HepG2 (cell line): ENCODE data around the gene AVPR2.
A peak's percentile ranks its signal among the peaks of the same experiment; 100 is the strongest.

Source experiments
- BRD4 ChIP-seq: sonication (generic); formaldehyde crosslinking; IDR thresholded peaks from 2 replicates; pipeline ENCODE4 v1.4.0; 2020; ENCODE audit warnings: missing genetic modification reagents
- CEBPZ ChIP-seq: IDR thresholded peaks from 2 replicates; pipeline ENCODE4 v1.6.1; 2012; ENCODE audit warnings: low read length, improper control_type of control experiment
- EED ChIP-seq: sonication (generic); formaldehyde crosslinking; IDR thresholded peaks from 2 replicates; pipeline ENCODE4 v1.5.0; 2020; ENCODE audit warnings: mild to moderate bottlenecking, missing genetic modification reagents
- NONO ChIP-seq, 2 experiments: fragments of 450-650 bp in 1 of 2; sonication (generic) in 1 of 2; formaldehyde crosslinking in 1 of 2; IDR thresholded peaks in 1 of 2; conservative IDR thresholded peaks in 1 of 2; 2 replicates each; pipeline versions ENCODE4 v1.6.1 to v1.8.0; 2017 to 2022; ENCODE audit warnings: mild to moderate bottlenecking in 1 of 2, missing genetic modification reagents in 1 of 2, moderate library complexity in 1 of 2
- RFX5 ChIP-seq: IDR thresholded peaks from 2 replicates; pipeline ENCODE4 v1.6.1; 2011; ENCODE audit warnings: low read depth, low read length, improper control_type of control experiment
- TCF7L2 ChIP-seq: IDR thresholded peaks from 2 replicates; pipeline ENCODE4 v1.6.1; 2011; ENCODE audit warnings: mild to moderate bottlenecking, low read depth, low read length, moderate library complexity
- ZNF570 ChIP-seq: sonication (generic); formaldehyde crosslinking; IDR thresholded peaks from 2 replicates; pipeline ENCODE4 v1.4.0; 2020; ENCODE audit warnings: mild to moderate bottlenecking, missing genetic modification reagents, borderline replicate concordance
- TF ChIP-seq, protein P1 (sequence below): sonication (generic); formaldehyde crosslinking; IDR thresholded peaks from 2 replicates; pipeline ENCODE4 v1.5.0; 2020; ENCODE audit warnings: mild to moderate bottlenecking, missing genetic modification reagents, moderate library complexity
- TF ChIP-seq, protein P2 (sequence below): sonication (generic); formaldehyde crosslinking; IDR thresholded peaks from 2 replicates; pipeline ENCODE4 v1.8.1; 2022; ENCODE audit warnings: low read depth, mild to moderate bottlenecking, missing genetic modification reagents
- TF ChIP-seq, protein P3 (sequence below): sonication (generic); formaldehyde crosslinking; IDR thresholded peaks from 2 replicates; pipeline ENCODE4 v1.4.0; 2020; ENCODE audit warnings: mild to moderate bottlenecking, missing genetic modification reagents

DNA sequence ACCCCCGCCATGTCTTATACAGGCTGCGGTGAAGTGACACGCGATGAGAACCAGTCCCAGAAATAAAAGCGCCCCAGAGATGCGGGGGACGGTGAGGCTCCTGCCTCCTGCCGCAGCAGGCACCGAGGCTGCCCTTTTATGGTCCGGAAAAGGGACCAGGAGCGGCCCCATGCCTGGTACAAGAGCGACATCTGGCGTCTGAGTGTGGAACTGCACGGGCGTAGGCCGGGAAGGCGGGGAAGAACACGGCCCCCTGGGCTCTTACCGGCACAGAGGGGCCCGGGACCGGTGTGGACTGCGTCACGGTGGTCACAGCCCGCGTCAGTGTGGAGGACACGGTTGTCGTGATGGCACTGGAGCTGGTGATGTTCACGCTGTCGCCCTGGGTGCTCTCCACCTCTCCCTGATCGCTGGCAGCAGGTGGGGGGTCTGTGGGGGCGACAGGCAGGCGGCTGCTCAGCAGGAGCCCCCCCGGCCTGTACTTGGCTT is 48.9 kb downstream of the AVPR2 start:
- TF ChIP-seq, protein P1, sequence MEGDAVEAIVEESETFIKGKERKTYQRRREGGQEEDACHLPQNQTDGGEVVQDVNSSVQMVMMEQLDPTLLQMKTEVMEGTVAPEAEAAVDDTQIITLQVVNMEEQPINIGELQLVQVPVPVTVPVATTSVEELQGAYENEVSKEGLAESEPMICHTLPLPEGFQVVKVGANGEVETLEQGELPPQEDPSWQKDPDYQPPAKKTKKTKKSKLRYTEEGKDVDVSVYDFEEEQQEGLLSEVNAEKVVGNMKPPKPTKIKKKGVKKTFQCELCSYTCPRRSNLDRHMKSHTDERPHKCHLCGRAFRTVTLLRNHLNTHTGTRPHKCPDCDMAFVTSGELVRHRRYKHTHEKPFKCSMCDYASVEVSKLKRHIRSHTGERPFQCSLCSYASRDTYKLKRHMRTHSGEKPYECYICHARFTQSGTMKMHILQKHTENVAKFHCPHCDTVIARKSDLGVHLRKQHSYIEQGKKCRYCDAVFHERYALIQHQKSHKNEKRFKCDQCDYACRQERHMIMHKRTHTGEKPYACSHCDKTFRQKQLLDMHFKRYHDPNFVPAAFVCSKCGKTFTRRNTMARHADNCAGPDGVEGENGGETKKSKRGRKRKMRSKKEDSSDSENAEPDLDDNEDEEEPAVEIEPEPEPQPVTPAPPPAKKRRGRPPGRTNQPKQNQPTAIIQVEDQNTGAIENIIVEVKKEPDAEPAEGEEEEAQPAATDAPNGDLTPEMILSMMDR (CRISPR knock-in tag): peak; percentile 86
- TF ChIP-seq, protein P2, sequence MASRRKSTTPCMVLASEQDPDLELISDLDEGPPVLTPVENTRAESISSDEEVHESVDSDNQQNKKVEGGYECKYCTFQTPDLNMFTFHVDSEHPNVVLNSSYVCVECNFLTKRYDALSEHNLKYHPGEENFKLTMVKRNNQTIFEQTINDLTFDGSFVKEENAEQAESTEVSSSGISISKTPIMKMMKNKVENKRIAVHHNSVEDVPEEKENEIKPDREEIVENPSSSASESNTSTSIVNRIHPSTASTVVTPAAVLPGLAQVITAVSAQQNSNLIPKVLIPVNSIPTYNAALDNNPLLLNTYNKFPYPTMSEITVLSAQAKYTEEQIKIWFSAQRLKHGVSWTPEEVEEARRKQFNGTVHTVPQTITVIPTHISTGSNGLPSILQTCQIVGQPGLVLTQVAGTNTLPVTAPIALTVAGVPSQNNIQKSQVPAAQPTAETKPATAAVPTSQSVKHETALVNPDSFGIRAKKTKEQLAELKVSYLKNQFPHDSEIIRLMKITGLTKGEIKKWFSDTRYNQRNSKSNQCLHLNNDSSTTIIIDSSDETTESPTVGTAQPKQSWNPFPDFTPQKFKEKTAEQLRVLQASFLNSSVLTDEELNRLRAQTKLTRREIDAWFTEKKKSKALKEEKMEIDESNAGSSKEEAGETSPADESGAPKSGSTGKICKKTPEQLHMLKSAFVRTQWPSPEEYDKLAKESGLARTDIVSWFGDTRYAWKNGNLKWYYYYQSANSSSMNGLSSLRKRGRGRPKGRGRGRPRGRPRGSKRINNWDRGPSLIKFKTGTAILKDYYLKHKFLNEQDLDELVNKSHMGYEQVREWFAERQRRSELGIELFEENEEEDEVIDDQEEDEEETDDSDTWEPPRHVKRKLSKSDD (CRISPR knock-in tag): no peak
- TF ChIP-seq TCF7L2 (no peak), RFX5 (no peak), CEBPZ (no peak), ZNF570 (CRISPR knock-in tag) (no peak), EED (CRISPR knock-in tag) (no peak), NONO (IDR thresholded peaks at IDR 0.05) (no peak), NONO (CRISPR knock-in tag; conservative IDR thresholded peaks at IDR 0.05) (0 out of 2 replicates have a peak, but pooled peaks have one; percentile 22), BRD4 (CRISPR knock-in tag) (no peak)
- TF ChIP-seq, protein P3, sequence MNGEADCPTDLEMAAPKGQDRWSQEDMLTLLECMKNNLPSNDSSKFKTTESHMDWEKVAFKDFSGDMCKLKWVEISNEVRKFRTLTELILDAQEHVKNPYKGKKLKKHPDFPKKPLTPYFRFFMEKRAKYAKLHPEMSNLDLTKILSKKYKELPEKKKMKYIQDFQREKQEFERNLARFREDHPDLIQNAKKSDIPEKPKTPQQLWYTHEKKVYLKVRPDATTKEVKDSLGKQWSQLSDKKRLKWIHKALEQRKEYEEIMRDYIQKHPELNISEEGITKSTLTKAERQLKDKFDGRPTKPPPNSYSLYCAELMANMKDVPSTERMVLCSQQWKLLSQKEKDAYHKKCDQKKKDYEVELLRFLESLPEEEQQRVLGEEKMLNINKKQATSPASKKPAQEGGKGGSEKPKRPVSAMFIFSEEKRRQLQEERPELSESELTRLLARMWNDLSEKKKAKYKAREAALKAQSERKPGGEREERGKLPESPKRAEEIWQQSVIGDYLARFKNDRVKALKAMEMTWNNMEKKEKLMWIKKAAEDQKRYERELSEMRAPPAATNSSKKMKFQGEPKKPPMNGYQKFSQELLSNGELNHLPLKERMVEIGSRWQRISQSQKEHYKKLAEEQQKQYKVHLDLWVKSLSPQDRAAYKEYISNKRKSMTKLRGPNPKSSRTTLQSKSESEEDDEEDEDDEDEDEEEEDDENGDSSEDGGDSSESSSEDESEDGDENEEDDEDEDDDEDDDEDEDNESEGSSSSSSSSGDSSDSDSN (CRISPR knock-in tag): no peak
